Activated effector memory CD4-positive, alpha-beta T cell treated with Interleukin-2 at 50 U/mL for 16 hours (primary cell): Measurements from ENCODE around the gene UPK1A.
"Not testable (repeated sequence)": the region's sequence is repeated elsewhere in the genome, so short reads cannot be mapped to it uniquely, and the experiment has no call there.

Experiments
- DNase-seq: peaks from one replicate; pipeline ENCODE4 v3.0.0-alpha.2; 2020

UPK1A gene

DNA sequence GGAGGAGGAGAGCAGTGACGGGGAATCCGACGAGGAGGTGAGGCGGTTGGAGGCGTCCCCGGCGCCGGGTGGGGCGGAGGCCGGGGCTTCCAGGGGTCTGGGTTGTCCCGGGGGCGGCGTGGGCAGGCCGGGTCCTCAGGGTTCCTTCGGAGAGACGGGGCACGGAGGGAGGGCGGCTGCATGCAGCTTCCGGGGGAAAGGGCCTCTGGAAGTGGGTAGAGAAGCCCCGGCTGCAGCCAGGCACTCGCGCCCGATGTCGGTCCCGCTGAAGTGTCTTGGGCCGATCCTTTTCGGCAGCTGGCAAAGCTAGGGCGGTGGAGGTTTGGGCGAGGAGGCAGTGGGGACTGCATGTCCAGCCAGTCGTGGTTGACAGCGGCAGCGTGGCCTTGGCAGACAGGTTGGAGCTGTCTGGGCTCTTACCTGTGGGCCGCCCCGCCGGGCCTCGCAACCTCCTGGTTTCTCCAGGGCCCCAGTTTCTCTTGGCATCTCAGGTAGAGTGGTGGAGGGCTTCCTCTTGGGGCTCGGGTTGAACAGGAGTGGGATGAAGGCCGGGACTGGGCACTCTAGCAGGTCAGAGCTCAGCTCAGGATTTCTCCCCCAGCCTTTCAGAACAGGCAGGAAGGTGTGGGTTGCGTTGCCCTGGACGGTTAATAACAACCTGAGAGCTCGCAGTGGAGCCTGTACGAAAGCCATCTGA is 52.2 kb downstream of the UPK1A start:
- DNase-seq: peak; percentile 35

DNA sequence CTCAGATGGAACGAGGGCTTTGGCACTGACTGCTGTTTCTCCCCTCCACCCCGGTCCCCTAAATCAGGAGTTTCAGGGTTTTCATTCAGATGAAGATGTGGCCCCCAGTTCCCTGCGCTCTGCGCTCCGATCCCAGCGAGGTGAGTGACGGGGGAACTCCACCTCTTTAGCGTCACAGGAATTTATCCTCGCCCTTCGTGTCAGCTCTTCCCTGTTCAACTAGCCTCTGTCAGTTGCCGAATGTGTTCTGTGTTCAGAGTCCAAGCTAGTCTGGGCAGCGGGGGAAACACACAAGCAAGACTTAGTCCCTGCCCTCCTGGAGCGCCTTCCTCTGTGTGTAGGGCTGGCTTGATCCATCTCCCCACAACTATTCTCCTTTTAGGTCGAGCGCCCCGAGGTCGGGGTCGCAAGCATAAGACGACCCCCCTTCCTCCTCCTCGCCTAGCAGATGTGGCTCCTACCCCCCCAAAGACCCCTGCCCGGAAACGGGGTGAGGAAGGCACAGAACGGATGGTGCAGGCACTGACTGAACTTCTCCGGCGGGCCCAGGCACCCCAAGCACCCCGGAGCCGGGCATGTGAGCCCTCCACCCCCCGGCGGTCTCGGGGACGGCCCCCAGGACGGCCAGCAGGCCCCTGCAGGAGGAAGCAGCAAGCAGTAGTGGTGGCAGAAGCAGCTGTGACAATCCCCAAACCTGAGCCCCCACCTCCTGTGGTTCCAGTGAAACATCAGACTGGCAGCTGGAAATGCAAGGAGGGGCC is 53.3 kb downstream of the UPK1A start:
- no peak for DNase-seq

DNA sequence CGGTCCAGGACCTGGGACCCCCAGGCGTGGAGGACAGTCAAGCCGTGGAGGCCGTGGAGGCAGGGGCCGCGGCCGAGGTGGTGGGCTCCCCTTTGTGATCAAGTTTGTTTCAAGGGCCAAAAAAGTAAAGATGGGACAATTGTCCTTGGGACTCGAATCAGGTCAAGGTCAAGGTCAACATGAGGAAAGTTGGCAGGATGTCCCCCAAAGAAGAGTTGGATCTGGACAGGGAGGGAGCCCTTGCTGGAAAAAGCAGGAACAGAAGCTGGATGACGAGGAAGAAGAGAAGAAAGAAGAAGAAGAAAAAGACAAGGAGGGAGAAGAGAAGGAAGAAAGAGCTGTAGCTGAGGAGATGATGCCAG is 53.8 kb downstream of the UPK1A start:
- no peak for DNase-seq

DNA sequence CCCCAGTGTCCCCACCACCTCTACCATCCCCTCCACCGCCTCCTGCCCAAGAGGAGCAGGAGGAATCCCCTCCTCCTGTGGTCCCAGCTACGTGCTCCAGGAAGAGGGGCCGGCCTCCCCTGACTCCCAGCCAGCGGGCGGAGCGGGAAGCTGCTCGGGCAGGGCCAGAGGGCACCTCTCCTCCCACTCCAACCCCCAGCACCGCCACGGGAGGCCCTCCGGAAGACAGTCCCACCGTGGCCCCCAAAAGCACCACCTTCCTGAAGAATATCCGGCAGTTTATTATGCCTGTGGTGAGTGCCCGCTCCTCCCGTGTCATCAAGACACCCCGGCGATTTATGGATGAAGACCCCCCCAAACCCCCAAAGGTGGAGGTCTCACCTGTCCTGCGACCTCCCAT is 54.3 kb downstream of the UPK1A start:
- no peak for DNase-seq

DNA sequence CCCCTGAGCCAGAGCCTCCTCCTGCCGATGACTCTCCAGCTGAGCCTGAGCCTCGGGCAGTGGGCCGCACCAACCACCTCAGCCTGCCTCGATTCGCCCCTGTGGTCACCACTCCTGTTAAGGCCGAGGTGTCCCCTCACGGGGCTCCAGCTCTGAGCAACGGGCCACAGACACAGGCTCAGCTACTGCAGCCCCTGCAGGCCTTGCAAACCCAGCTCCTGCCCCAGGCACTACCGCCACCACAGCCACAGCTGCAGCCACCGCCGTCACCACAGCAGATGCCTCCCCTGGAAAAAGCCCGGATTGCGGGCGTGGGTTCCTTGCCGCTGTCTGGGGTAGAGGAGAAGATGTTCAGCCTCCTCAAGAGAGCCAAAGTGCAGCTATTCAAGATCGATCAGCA is 55.1 kb downstream of the UPK1A start:
- no peak for DNase-seq

DNA sequence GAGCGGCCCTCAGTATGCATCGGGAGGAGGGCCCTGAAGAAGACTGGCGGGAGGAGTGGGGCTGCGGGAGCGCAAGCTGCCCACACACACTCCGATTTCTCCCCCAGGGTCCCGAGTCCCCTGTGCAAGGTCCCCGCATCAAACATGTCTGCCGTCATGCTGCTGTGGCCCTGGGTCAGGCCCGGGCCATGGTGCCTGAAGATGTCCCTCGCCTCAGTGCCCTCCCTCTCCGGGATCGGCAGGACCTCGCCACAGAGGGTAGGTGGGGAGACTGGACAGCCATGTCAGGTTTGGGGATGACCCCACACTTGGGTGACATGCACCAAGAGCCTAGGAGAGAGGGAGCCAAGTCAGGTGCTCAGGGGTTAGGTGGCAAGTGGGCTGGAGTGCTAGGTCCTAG is 56.1 kb downstream of the UPK1A start:
- no peak for DNase-seq

DNA sequence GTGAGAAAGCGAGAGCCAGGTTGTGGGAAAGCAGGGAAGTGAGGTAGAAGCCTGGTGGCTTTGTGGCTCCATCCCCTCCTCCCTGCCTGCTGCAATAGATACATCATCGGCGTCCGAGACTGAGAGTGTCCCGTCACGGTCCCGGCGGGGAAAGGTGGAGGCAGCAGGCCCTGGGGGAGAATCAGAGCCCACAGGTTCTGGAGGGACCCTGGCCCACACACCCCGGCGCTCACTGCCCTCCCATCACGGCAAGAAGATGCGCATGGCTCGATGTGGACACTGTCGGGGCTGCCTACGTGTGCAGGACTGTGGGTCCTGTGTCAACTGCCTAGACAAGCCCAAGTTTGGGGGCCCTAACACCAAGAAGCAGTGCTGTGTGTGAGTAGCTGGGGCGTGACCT is 56.6 kb downstream of the UPK1A start:
- no peak for DNase-seq

DNA sequence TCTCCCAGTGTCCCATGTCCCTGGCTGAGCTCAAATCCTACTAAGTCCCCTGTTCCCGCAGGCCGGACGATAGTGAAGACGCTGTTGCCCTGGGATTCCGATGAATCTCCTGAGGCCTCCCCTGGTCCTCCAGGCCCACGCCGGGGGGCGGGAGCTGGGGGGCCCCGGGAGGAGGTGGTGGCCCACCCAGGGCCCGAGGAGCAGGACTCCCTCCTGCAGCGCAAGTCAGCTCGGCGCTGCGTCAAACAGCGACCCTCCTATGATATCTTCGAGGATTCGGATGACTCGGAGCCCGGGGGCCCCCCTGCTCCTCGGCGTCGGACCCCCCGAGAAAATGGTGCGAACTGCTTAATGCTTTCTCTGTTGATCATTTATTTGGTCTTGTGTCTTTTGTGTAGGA is 57.4 kb downstream of the UPK1A start:
- no peak for DNase-seq

DNA sequence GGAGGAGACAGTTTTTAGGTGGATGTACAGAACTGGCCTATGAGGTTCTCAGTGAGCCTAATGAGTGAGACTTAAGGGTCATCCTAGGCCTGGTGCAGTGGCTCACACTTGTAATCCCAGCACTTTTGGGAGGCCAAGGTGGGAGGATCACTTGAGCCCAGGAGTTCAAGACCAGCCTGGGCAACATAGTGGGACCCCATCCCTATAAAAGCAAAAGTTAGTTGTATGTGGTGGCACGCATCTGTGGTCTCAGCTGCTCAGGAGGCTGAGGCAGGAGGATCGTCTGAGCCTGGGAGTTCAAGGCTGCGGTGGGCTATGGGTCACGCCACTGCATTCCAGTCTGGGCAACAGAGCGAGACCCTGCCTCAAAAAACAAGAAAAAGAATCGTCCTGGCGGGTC is 57.8 kb downstream of the UPK1A start:
- DNase-seq: not testable (repeated sequence)

DNA sequence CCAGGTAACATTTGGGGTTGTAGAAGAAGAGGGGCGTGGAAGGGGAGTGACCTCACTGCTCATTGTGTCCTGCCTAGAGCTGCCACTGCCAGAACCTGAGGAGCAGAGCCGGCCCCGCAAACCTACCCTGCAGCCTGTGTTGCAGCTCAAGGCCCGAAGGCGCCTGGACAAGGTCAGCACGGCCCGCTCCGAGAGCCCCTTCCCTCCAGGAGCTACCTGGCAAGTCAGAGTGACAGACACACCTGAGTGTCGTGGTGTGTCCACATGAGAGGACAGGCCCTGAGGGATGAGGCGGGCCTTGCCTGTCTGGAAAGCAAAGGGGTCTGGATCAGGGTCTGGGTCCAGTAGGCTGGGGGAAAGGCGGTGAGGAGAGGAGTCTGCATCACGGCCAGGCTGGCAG is 58.2 kb downstream of the UPK1A start:
- DNase-seq: no peak

DNA sequence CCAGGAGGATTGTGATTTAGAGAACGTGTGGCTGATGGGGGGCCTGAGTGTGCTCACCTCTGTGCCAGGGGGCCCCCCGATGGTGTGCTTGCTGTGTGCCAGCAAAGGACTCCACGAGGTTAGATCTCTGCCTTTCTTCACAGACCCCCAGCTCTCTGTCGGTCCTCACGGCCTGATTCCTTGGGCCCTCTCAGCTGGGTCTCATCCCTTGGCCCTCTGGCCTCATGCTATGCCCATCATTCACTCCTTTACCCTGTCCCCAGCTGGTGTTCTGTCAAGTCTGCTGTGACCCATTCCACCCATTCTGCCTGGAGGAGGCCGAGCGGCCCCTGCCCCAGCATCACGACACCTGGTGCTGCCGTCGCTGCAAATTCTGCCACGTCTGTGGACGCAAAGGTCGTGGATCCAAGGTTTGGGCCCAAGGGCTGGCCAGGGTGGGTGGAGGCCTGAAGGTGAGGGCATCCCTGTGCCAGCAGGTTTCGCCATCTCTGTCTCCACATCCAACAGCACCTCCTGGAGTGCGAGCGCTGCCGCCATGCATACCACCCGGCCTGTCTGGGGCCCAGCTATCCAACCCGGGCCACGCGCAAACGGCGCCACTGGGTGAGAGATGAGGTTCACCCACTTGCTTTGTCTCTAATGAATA is 59.0 kb downstream of the UPK1A start:
- DNase-seq: no peak

DNA sequence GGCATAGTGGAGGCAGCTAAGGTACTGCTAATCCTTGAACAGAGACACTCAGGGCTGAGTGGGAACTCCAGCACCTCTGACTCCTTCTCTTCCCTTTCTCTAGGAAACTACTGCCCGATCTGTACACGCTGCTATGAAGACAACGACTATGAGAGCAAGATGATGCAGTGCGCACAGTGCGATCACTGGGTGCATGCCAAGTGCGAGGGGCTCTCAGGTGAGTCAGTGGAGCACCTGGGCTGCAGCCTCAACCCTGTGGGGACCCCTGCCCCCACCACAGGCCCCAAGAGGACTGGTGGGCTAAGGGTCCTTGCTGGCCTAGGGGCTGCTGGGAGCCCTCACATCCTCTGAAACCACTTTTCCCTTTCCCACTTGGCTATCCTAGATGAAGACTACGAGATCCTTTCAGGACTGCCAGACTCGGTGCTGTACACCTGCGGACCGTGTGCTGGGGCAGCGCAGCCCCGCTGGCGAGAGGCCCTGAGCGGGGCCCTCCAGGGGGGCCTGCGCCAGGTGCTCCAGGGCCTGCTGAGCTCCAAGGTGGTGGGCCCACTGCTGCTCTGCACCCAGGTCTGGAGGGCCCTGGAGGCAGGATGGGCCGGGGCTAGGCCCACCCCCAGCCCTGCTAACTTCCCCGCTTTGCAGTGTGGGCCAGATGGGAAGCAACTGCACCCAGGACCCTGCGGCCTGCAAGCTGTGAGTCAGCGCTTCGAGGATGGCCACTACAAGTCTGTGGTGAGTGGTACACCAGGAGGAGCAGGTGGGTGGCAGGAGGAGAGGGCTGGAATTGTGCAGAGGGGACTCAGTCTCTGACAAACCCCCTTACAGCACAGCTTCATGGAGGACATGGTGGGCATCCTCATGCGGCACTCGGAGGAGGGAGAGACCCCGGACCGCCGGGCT is 61.0 kb downstream of the UPK1A start:
- DNase-seq: no peak
